ENCODE results near the gene MYOM1.

DNA sequence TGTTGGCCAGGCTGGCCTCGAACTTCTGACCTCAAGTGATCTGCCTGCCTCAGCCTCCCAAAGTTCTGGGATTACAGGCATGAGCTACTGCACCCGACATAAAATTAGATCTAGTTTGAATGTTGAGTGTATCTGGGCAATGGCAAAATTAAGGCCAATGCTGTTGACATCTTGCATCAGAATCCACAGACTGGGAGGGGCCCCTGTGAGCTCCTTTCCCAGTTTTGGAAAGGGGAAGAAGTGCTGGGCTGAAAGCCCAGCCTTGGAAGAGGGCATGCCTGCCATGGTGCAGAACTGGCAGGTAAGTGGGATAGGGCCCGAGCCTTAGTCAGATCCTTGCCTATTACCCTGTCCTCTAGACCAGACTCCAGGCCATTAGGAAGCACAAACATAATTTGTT is 4.5 kb upstream of the MYOM1 start:
- TF ChIP-seq GATA3 (IDR thresholded peaks at IDR 0.05; ENCODE audit: low read depth, low read length) (no peak), GATA2 (IDR thresholded peaks at IDR 0.05; ENCODE audit: low read depth, low read length) (no peak)

Data from SH-SY5Y (cell line).